A549 (cell line): ENCODE data around the gene OPRL1.

Source experiments
- EP300 ChIP-seq, 2 experiments: fragments of >200 bp; sonication (Bioruptor Twin); formaldehyde crosslinking; IDR thresholded peaks; 2 replicates in 1 of 2; 3 replicates in 1 of 2; pipeline ENCODE4 v1.6.1; 2016 to 2017
- TF ChIP-seq, protein P1 (sequence below): fragments of 200-600 bp; sonication (generic); IDR thresholded peaks from 2 replicates; pipeline ENCODE4 v1.6.1; 2016; ENCODE audit warnings: antibody characterized with exemption, mild to moderate bottlenecking, moderate library complexity

DNA sequence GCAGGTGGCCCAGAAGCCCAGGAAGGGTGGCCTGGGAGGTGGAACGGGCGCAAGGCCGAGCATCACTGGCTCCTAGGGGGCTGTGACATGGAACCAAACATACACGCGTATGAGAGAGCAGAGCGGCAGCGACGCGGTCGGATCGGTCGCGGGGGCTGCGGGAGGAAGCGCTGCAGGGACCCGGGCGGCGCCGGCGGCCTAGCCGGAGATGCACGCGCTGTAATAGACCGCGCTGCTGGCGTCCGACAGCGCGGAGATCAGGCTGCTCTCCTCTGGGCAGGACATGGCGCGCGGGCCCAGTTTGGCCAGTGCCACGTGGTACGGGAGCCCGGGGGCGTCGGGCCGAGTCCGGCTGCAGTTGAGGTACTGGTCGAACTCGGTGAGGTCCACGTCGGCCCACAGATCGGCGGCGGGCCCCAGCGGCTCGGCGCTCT lies 31.9 kb upstream of the OPRL1 start:
- no peak for TF ChIP-seq EP300 (IDR thresholded peaks at IDR 0.05)
- TF ChIP-seq, protein P1, sequence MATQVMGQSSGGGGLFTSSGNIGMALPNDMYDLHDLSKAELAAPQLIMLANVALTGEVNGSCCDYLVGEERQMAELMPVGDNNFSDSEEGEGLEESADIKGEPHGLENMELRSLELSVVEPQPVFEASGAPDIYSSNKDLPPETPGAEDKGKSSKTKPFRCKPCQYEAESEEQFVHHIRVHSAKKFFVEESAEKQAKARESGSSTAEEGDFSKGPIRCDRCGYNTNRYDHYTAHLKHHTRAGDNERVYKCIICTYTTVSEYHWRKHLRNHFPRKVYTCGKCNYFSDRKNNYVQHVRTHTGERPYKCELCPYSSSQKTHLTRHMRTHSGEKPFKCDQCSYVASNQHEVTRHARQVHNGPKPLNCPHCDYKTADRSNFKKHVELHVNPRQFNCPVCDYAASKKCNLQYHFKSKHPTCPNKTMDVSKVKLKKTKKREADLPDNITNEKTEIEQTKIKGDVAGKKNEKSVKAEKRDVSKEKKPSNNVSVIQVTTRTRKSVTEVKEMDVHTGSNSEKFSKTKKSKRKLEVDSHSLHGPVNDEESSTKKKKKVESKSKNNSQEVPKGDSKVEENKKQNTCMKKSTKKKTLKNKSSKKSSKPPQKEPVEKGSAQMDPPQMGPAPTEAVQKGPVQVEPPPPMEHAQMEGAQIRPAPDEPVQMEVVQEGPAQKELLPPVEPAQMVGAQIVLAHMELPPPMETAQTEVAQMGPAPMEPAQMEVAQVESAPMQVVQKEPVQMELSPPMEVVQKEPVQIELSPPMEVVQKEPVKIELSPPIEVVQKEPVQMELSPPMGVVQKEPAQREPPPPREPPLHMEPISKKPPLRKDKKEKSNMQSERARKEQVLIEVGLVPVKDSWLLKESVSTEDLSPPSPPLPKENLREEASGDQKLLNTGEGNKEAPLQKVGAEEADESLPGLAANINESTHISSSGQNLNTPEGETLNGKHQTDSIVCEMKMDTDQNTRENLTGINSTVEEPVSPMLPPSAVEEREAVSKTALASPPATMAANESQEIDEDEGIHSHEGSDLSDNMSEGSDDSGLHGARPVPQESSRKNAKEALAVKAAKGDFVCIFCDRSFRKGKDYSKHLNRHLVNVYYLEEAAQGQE: no peak
